B cell (primary cell): ENCODE data around the gene ZKSCAN7.
"Not testable (repeated sequence)": the region's sequence is repeated elsewhere in the genome, so short reads cannot be mapped to it uniquely, and the experiment has no call there.

ENCODE experiments used
- EZH2 ChIP-seq: IDR thresholded peaks from 2 replicates; pipeline ENCODE4 v1.6.1; 2012; ENCODE audit warnings: borderline replicate concordance, low read depth, mild to moderate bottlenecking, moderate library complexity, low read length; ENCODE audit not compliant: insufficient read depth, poor library complexity, severe bottlenecking
- TF ChIP-seq, protein P1 (sequence below): fragments of 200-600 bp; IDR thresholded peaks from one replicate; pipeline ENCODE4 v1.8.0; 2022; ENCODE audit warnings: antibody characterized with exemption, mild to moderate bottlenecking

DNA sequence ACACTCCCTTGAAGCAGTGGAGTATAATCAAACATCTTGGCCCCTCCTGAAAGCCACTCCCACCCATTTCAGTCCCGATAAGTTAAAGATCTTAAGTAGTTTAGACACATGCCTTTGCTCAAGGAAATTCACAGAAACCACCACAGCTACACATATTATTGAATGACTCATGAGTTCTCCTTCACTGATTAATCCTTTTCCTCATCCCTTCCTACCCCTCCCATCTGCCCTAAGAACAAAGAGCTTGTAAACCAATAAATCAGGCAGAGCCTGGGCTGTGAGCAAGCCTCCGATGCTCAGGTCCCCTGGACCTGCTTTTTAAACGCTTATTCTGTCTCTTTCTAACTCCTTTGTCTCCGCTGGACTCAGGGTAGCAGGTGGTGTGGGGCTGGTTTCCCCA is 20.3 kb upstream of the ZKSCAN7 start:
- TF ChIP-seq, protein P1, sequence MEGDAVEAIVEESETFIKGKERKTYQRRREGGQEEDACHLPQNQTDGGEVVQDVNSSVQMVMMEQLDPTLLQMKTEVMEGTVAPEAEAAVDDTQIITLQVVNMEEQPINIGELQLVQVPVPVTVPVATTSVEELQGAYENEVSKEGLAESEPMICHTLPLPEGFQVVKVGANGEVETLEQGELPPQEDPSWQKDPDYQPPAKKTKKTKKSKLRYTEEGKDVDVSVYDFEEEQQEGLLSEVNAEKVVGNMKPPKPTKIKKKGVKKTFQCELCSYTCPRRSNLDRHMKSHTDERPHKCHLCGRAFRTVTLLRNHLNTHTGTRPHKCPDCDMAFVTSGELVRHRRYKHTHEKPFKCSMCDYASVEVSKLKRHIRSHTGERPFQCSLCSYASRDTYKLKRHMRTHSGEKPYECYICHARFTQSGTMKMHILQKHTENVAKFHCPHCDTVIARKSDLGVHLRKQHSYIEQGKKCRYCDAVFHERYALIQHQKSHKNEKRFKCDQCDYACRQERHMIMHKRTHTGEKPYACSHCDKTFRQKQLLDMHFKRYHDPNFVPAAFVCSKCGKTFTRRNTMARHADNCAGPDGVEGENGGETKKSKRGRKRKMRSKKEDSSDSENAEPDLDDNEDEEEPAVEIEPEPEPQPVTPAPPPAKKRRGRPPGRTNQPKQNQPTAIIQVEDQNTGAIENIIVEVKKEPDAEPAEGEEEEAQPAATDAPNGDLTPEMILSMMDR = not testable (repeated sequence)
- TF ChIP-seq EZH2 = not testable (repeated sequence)
